Right atrium auricular region (tissue), 2 donors: ENCODE data around the gene JAML. TPM values are rescaled to one million over a fixed set of nuclear protein-coding genes. Genes with fewer than 3 reads are reported as not detected.

ENCODE experiments used
- DNase-seq: peaks from one replicate; pipeline ENCODE4 v3.0.0-alpha.2; 2019; ENCODE audit warnings: low spot score
- H3K27ac ChIP-seq, 2 donors: fragments of 200-600 bp; sonication (generic); 1 replicate in 1 of 2; 2 replicates in 1 of 2; pipeline ENCODE4 v1.5.1; 2016 to 2019
- H3K27me3 ChIP-seq, 2 donors: fragments of 200-600 bp; sonication (generic); one replicate each; pipeline versions ENCODE4 v1.5.1 to v1.6.0; 2017 to 2019
- H3K36me3 ChIP-seq: fragments of 200-600 bp; sonication (generic); one replicate; pipeline ENCODE4 v1.5.1; 2016
- H3K4me1 ChIP-seq, 2 donors: fragments of 200-600 bp; sonication (generic); one replicate each; pipeline versions ENCODE4 v1.5.1 to v1.6.0; 2017 to 2019
- H3K4me3 ChIP-seq, 2 donors: fragments of 200-600 bp; sonication (generic); 1 replicate in 1 of 2; 2 replicates in 1 of 2; pipeline ENCODE4 v1.5.1; 2017 to 2019; ENCODE audit warnings: mild to moderate bottlenecking in 1 of 2, moderate library complexity in 1 of 2
- H3K9me3 ChIP-seq, 2 donors: fragments of 200-600 bp; sonication (generic); one replicate each; pipeline ENCODE4 v1.5.1; 2019
- total RNA-seq, 2 donors: library from RNA; depleted of rRNA; stranded (reverse); fragments of >200 nt; gene quantifications; one replicate each; pipeline ENCODE4 v1.1.0, GENCODE V29; 2016
- TF ChIP-seq, protein P1 (sequence below), 2 donors: fragments of 200-600 bp; sonication (generic); IDR thresholded peaks; one replicate each; pipeline ENCODE4 v1.5.1; 2019; ENCODE audit warnings: antibody characterized with exemption in 2 of 2

Gene JAML
- total RNA-seq, 2 donors from 2014 or later: 0.48 to 2.2 TPM

DNA sequence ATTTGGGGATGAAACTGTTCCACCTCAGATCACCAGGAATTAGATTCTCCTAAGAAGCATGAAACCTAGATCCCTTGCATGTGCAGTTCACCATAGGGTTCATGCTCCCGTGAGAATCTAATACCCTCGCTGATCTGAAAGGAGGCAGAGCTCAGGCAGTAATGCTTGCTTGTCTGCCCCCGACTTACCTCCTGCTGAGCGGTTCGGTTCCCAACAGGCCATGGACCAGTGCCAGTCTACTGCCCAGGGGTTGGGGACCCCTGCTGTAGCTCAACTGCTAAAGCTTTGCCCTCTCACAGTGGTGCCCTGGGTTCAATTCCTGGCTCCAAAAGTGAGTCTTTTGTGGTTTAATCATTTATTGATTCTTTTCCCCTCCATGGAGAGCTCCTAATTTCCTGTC lies 3.4 kb downstream of the JAML start:
- Histone ChIP-seq H3K4me1 (no peaks in the 10 kb centered on the region), H3K27ac (no peak overlapping the region), H3K9me3 (no peaks in the 10 kb centered on the region), H3K27me3 (no peaks in the 10 kb centered on the region), H3K36me3 (no peaks in the 10 kb centered on the region), H3K4me3 (no peak overlapping the region)
- no peak for DNase-seq
- TF ChIP-seq, protein P1, sequence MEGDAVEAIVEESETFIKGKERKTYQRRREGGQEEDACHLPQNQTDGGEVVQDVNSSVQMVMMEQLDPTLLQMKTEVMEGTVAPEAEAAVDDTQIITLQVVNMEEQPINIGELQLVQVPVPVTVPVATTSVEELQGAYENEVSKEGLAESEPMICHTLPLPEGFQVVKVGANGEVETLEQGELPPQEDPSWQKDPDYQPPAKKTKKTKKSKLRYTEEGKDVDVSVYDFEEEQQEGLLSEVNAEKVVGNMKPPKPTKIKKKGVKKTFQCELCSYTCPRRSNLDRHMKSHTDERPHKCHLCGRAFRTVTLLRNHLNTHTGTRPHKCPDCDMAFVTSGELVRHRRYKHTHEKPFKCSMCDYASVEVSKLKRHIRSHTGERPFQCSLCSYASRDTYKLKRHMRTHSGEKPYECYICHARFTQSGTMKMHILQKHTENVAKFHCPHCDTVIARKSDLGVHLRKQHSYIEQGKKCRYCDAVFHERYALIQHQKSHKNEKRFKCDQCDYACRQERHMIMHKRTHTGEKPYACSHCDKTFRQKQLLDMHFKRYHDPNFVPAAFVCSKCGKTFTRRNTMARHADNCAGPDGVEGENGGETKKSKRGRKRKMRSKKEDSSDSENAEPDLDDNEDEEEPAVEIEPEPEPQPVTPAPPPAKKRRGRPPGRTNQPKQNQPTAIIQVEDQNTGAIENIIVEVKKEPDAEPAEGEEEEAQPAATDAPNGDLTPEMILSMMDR (IDR thresholded peaks at IDR 0.05): no peak

DNA sequence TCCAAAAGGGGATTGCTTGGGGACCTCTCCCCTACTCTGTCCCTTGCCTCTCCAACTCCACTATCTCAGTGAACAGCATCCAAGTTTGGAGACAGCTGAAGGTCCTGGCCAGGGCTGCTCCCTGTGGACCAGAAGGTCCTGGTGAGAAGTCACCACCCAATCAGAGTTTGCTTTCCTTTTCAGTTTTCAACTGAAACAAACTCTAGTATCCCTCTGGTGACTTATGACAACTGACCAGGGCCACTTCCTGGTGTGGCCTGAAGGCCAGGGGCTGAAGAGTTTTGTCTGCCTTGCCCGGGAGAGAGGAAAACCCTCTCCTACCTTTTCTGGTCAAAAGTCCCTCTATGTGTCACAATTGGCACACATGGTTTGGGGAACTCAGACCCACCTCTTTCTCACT lies 5.1 kb downstream of the JAML start:
- Histone ChIP-seq H3K4me3 (no peak overlapping the region), H3K27ac (no peak overlapping the region), H3K27me3 (no peaks in the 10 kb centered on the region), H3K9me3 (no peaks in the 10 kb centered on the region), H3K4me1 (no peaks in the 10 kb centered on the region), H3K36me3 (no peaks in the 10 kb centered on the region)
- TF ChIP-seq, protein P1 (IDR thresholded peaks at IDR 0.05): no peak
- DNase-seq: no peak

DNA sequence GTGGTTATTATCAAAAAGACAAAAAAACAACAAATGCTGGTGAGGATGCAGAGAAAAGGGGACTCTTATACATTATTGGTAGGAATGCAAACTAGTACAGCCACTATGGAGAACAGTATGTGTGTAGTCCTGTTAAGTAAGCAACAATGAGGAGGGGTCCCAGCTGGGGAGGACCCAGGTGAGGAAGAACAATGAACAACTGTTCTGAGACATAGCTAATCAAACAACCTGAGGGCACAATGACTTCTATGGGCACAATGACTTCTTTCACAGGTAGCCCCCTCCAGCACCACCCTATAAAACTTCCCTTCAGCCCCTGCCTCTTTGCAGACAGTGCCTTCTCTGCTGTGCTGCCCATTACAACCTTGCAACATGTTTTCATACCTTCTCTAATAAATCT lies 5.6 kb downstream of the JAML start:
- no peak overlapping the region for H3K4me3 ChIP-seq
- no peak overlapping the region for H3K27ac ChIP-seq
- no peak for DNase-seq
- TF ChIP-seq, protein P1 (IDR thresholded peaks at IDR 0.05): no peak
- no peaks in the 10 kb centered on the region for H3K4me1 ChIP-seq
- no peaks in the 10 kb centered on the region for H3K36me3 ChIP-seq
- no peaks in the 10 kb centered on the region for H3K9me3 ChIP-seq
- H3K27me3 ChIP-seq: no peaks in the 10 kb centered on the region

DNA sequence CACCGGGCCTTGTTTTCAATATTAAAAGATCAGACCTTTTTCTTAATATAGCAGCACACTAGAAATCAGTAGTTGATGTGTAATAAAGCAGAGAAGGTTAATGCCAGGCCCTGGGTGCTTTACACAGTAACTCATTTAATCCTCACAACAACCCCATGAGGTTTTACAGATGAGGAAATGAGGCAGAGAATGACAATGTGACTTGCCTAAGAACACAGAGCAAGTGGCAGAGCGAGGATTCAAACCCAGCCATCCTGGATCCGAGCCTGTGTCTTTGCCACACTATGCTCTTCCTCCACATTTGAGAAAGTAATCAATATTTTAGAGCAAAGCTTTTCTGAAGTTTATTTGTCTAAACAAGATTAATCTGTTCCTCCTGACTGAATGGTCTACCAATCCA lies 7.2 kb downstream of the JAML start:
- Histone ChIP-seq H3K9me3 (no peaks in the 10 kb centered on the region), H3K4me3 (no peak overlapping the region), H3K27me3 (no peaks in the 10 kb centered on the region), H3K4me1 (peaks cover 0 to 2% of the 10 kb centered on the region in 2 donors), H3K36me3 (no peaks in the 10 kb centered on the region), H3K27ac (no peak overlapping the region)
- DNase-seq: no peak
- TF ChIP-seq, protein P1 (IDR thresholded peaks at IDR 0.05): no peak

DNA sequence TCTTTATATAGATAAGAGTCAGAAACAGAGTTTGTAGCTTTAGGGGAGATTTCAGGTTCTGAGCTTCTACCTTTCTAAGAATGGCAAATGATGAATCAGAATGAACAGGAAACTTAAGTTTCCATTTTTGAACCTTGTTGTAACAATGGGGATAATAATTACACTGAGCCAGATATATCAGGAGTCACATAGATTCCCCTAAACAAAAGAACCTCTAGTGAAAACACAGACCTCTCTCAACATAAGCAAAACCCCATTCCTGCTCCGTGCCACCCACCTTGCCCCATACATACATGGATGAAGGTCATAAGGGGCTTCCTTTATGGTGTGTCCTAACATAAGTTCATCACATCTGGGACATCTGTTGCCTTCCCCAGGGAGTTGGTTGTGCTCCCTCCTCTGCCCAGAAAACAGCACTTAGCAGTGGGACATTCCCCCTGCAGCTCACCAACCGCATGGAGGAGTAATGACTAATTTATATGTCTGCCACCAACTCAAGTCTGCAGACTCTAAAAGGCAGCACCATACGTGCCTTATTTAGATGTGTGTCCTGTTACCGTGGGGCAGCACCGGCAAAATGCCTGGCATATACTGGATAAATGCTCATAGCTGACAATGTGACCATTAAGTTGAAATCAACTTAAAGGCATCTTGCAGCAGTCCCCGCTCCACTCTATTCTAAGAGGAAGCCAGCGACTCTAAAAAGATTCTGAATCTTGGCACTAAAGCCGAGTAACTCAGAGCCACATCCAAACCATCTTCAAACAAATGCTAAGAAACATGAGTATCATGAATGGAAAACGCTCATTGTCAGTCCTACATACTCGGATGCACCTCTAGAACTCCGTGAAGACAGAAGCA lies 8.0 kb downstream of the JAML start:
- no peak overlapping the region for H3K4me3 ChIP-seq
- H3K27me3 ChIP-seq: no peaks in the 10 kb centered on the region
- peaks cover 0 to 9% of the 10 kb centered on the region in 2 donors for H3K4me1 ChIP-seq
- TF ChIP-seq, protein P1 (IDR thresholded peaks at IDR 0.05): no peak
- H3K36me3 ChIP-seq: no peaks in the 10 kb centered on the region
- no peak for DNase-seq
- H3K9me3 ChIP-seq: no peaks in the 10 kb centered on the region
- H3K27ac ChIP-seq: no peak overlapping the region

DNA sequence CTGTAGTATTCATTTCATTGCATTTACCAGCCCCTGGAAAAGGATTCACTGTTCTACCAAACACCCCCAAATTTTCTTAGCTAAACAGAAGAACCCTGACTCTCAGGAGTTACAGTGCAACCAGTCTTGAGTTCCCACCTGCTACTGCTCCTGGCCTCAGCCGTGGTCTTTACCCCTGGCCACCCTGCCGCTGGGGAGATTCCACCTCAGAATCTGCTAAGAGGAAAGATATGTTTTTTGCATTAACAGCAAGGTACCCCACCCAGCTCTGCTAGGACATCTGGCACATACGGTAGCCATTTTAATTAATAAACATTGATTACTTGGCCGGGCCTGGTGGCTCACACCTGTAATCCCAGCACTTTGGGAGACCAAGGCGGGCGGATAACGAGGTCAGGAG lies 9.0 kb downstream of the JAML start:
- no peak overlapping the region for H3K4me3 ChIP-seq
- no peaks in the 10 kb centered on the region for H3K36me3 ChIP-seq
- peaks cover 0 to 20% of the 10 kb centered on the region in 2 donors for H3K4me1 ChIP-seq
- H3K27me3 ChIP-seq: no peaks in the 10 kb centered on the region
- H3K27ac ChIP-seq: no peak overlapping the region
- TF ChIP-seq, protein P1 (IDR thresholded peaks at IDR 0.05): no peak
- H3K9me3 ChIP-seq: no peaks in the 10 kb centered on the region
- DNase-seq: no peak
